ENCODE results near the gene TMEM74B. TPM values are rescaled to one million over a fixed set of nuclear protein-coding genes. Genes with fewer than 3 reads are reported as not detected.

The TMEM74B gene
- total RNA-seq, 1 experiment from 2014 or later, result 6.3 TPM

DNA sequence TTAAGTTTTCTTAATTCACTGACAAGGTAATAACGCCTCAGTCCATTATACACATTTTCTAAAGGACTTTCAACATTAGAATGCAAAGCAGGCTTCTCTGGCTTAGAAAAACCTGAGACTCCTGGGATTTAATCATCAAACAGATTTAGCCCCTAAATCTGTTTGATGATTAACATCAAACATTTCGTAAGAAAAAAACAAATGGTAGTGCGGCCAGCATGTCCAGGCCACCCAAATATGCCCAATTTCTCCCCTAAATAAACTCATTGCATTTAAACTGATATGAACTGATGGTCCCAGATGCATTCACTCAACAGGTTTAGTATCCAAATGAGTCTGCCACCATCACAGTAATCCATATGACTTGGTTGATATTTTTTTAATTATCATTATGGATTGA is 6.2 kb downstream of the TMEM74B start:
- Histone ChIP-seq H3K9me3 (ENCODE audit: low read length) (no peaks in the 10 kb centered on the region), H3K9me2 (replicated peaks; ENCODE audit: low read length) (no peaks in the 10 kb centered on the region), H3K27me3 (ENCODE audit: low read length) (no peaks in the 10 kb centered on the region), H3K9ac (ENCODE audit: low read length) (no peak overlapping the region), H3K27ac (ENCODE audit: low read length) (no peak overlapping the region), H4K20me1 (ENCODE audit: low read length) (no peaks in the 10 kb centered on the region), H3K4me1 (ENCODE audit: insufficient read depth, low read length) (no peaks in the 10 kb centered on the region), H2AFZ (ENCODE audit: low read length) (no peak overlapping the region), H3K79me2 (ENCODE audit: low read length) (no peaks in the 10 kb centered on the region), H3K36me3 (ENCODE audit: low read depth, low read length) (no peaks in the 10 kb centered on the region), H3K4me3 (ENCODE audit: low read length) (no peak overlapping the region), H3K4me2 (ENCODE audit: low read length) (no peak overlapping the region), H3F3A (ENCODE audit: low read length, unreplicated experiment) (no peaks in the 10 kb centered on the region)
- TF ChIP-seq EZH2 (IDR thresholded peaks at IDR 0.05; ENCODE audit: low read length, unreplicated experiment) (no peak), EZH2phosphoT487 (IDR thresholded peaks at IDR 0.05; ENCODE audit: borderline replicate concordance, low read length) (no peak)
- TF ChIP-seq, protein P1, sequence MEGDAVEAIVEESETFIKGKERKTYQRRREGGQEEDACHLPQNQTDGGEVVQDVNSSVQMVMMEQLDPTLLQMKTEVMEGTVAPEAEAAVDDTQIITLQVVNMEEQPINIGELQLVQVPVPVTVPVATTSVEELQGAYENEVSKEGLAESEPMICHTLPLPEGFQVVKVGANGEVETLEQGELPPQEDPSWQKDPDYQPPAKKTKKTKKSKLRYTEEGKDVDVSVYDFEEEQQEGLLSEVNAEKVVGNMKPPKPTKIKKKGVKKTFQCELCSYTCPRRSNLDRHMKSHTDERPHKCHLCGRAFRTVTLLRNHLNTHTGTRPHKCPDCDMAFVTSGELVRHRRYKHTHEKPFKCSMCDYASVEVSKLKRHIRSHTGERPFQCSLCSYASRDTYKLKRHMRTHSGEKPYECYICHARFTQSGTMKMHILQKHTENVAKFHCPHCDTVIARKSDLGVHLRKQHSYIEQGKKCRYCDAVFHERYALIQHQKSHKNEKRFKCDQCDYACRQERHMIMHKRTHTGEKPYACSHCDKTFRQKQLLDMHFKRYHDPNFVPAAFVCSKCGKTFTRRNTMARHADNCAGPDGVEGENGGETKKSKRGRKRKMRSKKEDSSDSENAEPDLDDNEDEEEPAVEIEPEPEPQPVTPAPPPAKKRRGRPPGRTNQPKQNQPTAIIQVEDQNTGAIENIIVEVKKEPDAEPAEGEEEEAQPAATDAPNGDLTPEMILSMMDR (conservative IDR thresholded peaks at IDR 0.05; ENCODE audit: low read depth, low read length), result no peak
- no TSS peak for BruUV-seq (replicated peaks)
- ATAC-seq (no peak), DNase-seq (no peak)
- ChIA-PET POLR2A (ENCODE audit: unreplicated experiment) (no interaction called here), CTCF (no interaction called here)
- intact Hi-C loops (cut with micrococcal nuclease), result no loop called here

DNA sequence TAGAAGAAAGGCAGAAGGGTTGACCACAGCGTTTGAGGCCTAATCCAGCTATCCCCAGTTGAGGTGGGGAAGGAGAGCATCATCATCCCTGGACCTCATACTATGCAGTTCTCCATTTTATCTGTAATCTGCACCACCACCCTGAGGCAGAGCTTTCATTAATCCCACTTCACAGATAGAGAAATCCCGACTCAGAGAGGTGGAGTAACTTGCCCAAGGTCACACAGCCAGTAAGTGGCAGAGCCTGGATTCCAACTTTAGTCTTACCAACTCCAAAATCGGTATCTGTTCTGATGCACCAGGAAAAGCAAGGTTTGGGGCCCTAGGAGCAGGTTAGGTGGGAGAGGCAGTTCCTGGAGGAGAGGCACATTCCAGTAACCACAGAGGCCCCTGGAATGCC is 6.7 kb downstream of the TMEM74B start:
- Histone ChIP-seq H2AFZ (ENCODE audit: low read length) (no peak overlapping the region), H3K4me2 (ENCODE audit: low read length) (no peak overlapping the region), H3K4me1 (ENCODE audit: insufficient read depth, low read length) (no peaks in the 10 kb centered on the region), H3F3A (ENCODE audit: low read length, unreplicated experiment) (no peaks in the 10 kb centered on the region), H3K9ac (ENCODE audit: low read length) (no peak overlapping the region), H3K79me2 (ENCODE audit: low read length) (no peaks in the 10 kb centered on the region), H4K20me1 (ENCODE audit: low read length) (no peaks in the 10 kb centered on the region), H3K9me3 (ENCODE audit: low read length) (no peaks in the 10 kb centered on the region), H3K27me3 (ENCODE audit: low read length) (no peaks in the 10 kb centered on the region), H3K4me3 (ENCODE audit: low read length) (no peak overlapping the region), H3K36me3 (ENCODE audit: low read depth, low read length) (no peaks in the 10 kb centered on the region), H3K27ac (ENCODE audit: low read length) (no peak overlapping the region), H3K9me2 (replicated peaks; ENCODE audit: low read length) (no peaks in the 10 kb centered on the region)
- no peak for DNase-seq
- BruUV-seq (replicated peaks), result no TSS peak
- ChIA-PET POLR2A (ENCODE audit: unreplicated experiment) (no interaction called here), CTCF (no interaction called here)
- ATAC-seq, result no peak
- intact Hi-C loops (cut with micrococcal nuclease), result no loop called here
- TF ChIP-seq, protein P1 (conservative IDR thresholded peaks at IDR 0.05; ENCODE audit: low read depth, low read length), result no peak
- TF ChIP-seq EZH2phosphoT487 (IDR thresholded peaks at IDR 0.05; ENCODE audit: borderline replicate concordance, low read length), result no peak
- TF ChIP-seq EZH2 (IDR thresholded peaks at IDR 0.05; ENCODE audit: low read length, unreplicated experiment), result no peak

DNA sequence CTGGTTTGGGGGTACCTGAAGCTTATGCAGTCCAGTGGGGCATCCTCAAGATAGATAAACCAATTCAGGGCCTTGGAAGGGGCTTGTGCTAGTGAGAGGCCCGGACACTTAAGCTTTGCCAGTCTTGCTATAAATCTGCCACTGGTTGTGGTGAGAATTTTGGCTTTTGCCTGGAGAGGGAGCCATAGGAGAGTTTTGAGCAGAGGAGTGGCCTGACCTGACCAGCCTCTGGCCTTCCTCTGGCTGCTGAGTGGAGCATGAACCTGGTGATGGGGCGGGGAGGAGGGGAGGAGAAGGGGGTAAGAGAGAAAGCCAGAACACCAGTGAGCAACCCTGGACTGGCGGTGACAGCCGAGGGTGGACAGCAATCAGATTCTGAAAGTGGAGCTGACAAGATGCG is 7.1 kb downstream of the TMEM74B start:
- Histone ChIP-seq H3K27ac (ENCODE audit: low read length) (no peak overlapping the region), H3K9ac (ENCODE audit: low read length) (no peak overlapping the region), H4K20me1 (ENCODE audit: low read length) (no peaks in the 10 kb centered on the region), H3K9me3 (ENCODE audit: low read length) (no peaks in the 10 kb centered on the region), H3F3A (ENCODE audit: low read length, unreplicated experiment) (no peaks in the 10 kb centered on the region), H3K4me2 (ENCODE audit: low read length) (no peak overlapping the region), H3K4me1 (ENCODE audit: insufficient read depth, low read length) (no peaks in the 10 kb centered on the region), H3K36me3 (ENCODE audit: low read depth, low read length) (no peaks in the 10 kb centered on the region), H3K9me2 (replicated peaks; ENCODE audit: low read length) (no peaks in the 10 kb centered on the region), H3K27me3 (ENCODE audit: low read length) (no peaks in the 10 kb centered on the region), H3K79me2 (ENCODE audit: low read length) (no peaks in the 10 kb centered on the region), H2AFZ (ENCODE audit: low read length) (no peak overlapping the region), H3K4me3 (ENCODE audit: low read length) (no peak overlapping the region)
- no TSS peak for BruUV-seq (replicated peaks)
- intact Hi-C loops (cut with micrococcal nuclease), result no loop called here
- ChIA-PET POLR2A (ENCODE audit: unreplicated experiment) (no interaction called here), CTCF (interaction anchor here (0.6 to 0.7 kb wide), 2 partner anchors 237 to 348 kb away, joined by 4 to 6 read pairs; no protein-coding TSS in a partner anchor)
- ATAC-seq (peak; percentile 59), DNase-seq (peak; percentile 39)
- TF ChIP-seq, protein P1 (conservative IDR thresholded peaks at IDR 0.05; ENCODE audit: low read depth, low read length), result peak; percentile 37
- no peak for TF ChIP-seq EZH2 (IDR thresholded peaks at IDR 0.05; ENCODE audit: low read length, unreplicated experiment)

All from PC-3 (cell line).